Measurements from ENCODE around the gene THSD4.

DNA sequence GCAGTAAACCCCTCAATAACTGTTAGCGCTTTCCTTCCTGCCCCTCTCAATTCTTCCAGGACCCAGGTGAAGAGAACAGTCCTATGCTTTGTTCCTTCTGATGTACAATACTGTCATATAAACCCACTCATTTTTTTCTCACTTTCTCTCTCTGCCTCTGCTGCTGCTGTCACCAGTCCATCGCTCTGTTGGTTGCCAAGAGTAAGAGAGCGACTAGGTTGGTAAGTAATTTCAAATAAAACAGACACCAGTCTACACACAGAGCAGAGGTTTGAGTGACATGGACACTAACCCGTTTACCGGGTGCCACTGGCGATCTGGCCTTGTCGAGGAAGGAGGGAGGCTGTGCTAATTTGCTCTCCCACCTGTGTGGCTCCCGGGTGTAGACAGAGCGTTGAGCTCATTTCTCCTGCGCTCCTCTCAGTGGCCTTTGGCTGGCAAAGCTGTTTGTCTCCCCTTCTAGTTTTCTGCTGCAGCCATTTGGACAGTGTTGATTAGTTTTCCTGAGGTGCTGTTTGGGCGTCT, 215.4 kb downstream of the THSD4 start:
- TF ChIP-seq, protein P1, sequence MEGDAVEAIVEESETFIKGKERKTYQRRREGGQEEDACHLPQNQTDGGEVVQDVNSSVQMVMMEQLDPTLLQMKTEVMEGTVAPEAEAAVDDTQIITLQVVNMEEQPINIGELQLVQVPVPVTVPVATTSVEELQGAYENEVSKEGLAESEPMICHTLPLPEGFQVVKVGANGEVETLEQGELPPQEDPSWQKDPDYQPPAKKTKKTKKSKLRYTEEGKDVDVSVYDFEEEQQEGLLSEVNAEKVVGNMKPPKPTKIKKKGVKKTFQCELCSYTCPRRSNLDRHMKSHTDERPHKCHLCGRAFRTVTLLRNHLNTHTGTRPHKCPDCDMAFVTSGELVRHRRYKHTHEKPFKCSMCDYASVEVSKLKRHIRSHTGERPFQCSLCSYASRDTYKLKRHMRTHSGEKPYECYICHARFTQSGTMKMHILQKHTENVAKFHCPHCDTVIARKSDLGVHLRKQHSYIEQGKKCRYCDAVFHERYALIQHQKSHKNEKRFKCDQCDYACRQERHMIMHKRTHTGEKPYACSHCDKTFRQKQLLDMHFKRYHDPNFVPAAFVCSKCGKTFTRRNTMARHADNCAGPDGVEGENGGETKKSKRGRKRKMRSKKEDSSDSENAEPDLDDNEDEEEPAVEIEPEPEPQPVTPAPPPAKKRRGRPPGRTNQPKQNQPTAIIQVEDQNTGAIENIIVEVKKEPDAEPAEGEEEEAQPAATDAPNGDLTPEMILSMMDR (optimal IDR thresholded peaks at IDR 0.05 in 1 of 3, IDR thresholded peaks at IDR 0.05 in 1 of 3, conservative IDR thresholded peaks at IDR 0.05 in 1 of 3; ENCODE audit: extremely low read depth in 1 of 3, insufficient read depth in 2 of 3, low read length in 3 of 3): no peak
- no peak for TF ChIP-seq EZH2 (IDR thresholded peaks at IDR 0.05; ENCODE audit: low read length)
